IgD-negative memory B cell (primary cell): ENCODE data around the gene TBC1D4. TPM values are rescaled to one million over a fixed set of nuclear protein-coding genes. Genes with fewer than 3 reads are reported as not detected.

Experiments used
- H3K27ac Mint-ChIP-seq, 3 donors: one replicate each; pipeline ENCODE4 v1.8.0; 2020 to 2022; ENCODE audit warnings: mild to moderate bottlenecking in 3 of 3, mixed read lengths in 3 of 3, moderate library complexity in 1 of 3
- H3K27me3 Mint-ChIP-seq: one replicate; pipeline ENCODE4 v1.8.0; 2021; ENCODE audit warnings: mixed read lengths
- H3K36me3 Mint-ChIP-seq: one replicate; pipeline ENCODE4 v1.8.0; 2020; ENCODE audit warnings: mild to moderate bottlenecking, mixed read lengths
- H3K4me1 Mint-ChIP-seq, 3 donors: one replicate each; pipeline ENCODE4 v1.8.0; 2020 to 2022; ENCODE audit warnings: mixed read lengths in 3 of 3, mild to moderate bottlenecking in 1 of 3
- H3K4me3 Mint-ChIP-seq, 4 donors: one replicate each; pipeline ENCODE4 v1.8.0; 2020 to 2022; ENCODE audit warnings: mild to moderate bottlenecking in 4 of 4, mixed read lengths in 4 of 4, moderate library complexity in 3 of 4
- H3K9me3 Mint-ChIP-seq, 3 donors: one replicate each; pipeline ENCODE4 v1.8.0; 2020 to 2021; ENCODE audit warnings: mixed read lengths in 3 of 3, mild to moderate bottlenecking in 1 of 3
- polyA plus RNA-seq: library from polyadenylated mRNA; unstranded; fragments of 300-500 nt; fragmentation: Illumina TruSeq; gene quantifications from one replicate; pipeline ENCODE4 v1.2.3, GENCODE V29; 2021

Gene TBC1D4
- polyA plus RNA-seq, 1 donor from 2014 or later, result 1.6 TPM

DNA sequence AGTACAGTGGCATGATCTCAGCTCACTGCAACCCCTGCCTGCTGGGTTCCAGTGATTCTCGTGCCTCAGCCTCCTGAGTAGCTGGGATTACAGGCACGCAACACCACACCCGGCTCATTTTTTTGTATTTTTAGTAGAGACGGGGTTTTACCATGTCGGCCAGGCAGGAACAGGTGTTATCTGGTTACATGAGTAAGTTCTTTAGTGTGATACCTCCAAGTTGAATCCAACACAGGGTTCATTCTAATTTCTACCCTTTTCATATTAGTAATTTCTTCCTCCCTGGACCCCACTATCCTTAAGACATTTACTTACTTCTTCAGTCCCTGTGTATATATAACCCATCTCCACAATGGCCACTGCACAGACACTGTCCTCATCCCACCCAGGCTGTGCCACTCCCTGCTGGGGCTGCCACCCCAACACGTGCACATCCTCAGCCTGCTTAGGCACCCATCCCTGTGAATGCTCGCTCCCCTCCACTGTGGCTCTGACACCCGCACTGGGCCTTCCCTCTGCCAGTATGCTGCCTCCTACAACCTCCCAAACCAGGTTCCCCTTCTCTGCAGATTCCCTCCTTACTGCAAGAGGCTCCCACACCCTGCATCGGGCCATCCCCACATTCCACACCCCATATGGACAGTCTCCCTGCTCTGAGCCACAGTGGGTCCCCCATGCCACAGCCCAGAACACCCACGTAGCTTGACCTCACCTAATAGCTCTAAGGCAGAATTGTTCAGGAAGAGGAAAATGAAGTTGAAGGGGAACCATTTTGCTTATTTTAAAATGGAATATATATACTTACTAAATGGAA is 147.1 kb downstream of the TBC1D4 start:
- no peaks in the 10 kb centered on the region for H3K4me1 Mint-ChIP-seq
- H3K27ac Mint-ChIP-seq, result peak overlapping the region in 1 of 3 donors; percentile 21
- H3K9me3 Mint-ChIP-seq, result no peaks in the 10 kb centered on the region
- H3K4me3 Mint-ChIP-seq, result no peak overlapping the region
- peaks cover 4% of the 10 kb centered on the region for H3K27me3 Mint-ChIP-seq
- H3K36me3 Mint-ChIP-seq, result no peaks in the 10 kb centered on the region

DNA sequence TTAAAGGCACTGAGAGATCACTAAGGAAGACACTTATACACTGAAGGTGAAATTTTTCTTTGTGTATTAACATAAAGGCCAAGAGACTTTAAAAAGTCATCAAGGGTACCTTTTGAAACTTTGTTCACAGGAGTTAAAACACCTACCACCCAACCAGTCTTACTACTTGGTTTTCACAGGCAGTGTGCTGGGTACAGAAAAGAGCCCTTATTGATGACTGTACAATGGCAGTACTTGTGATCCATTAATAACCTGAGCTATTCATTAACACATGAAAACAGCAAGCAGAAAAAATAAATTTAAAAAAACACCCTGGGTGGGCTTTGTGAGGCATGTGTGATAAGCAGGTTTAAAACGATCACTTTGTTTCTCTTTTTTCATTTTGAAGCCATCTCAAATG is 148.9 kb downstream of the TBC1D4 start:
- Mint-ChIP-seq H3K27ac (no peak overlapping the region), H3K9me3 (no peaks in the 10 kb centered on the region), H3K27me3 (peaks cover 4% of the 10 kb centered on the region), H3K4me3 (no peak overlapping the region), H3K36me3 (no peaks in the 10 kb centered on the region), H3K4me1 (peaks cover 0 to 2% (median 0%) of the 10 kb centered on the region in 3 donors)

DNA sequence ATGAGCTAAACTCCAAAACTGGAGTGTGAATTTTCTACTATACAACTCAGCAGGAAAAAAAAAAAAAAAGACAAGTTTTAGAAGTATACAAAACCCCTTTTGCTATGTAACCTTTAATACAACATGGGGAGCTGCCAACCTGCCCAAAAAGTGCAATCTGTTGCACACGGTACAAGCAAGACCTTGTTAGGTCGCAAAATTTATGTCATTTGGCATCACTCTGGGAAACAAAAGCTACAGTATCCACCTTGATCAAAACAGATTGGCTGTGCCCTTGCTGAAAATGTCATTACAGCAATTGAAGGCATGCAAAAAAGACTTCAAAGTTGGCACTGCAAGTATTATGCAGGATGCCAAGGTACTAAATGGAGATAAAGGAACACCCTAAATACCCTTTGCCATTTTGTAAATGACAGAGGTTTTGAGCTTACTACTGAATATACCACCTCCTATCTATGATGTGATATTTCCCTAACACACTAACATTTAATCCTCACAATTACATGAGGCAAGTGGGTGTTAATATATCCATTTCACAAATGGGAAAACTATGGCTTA is 150.1 kb downstream of the TBC1D4 start:
- H3K27ac Mint-ChIP-seq, result no peak overlapping the region
- H3K36me3 Mint-ChIP-seq, result no peaks in the 10 kb centered on the region
- H3K9me3 Mint-ChIP-seq, result no peaks in the 10 kb centered on the region
- H3K27me3 Mint-ChIP-seq, result peaks cover 4% of the 10 kb centered on the region
- H3K4me3 Mint-ChIP-seq, result no peak overlapping the region
- H3K4me1 Mint-ChIP-seq, result peaks cover under 1 to 4% (median 2%) of the 10 kb centered on the region in 3 donors

DNA sequence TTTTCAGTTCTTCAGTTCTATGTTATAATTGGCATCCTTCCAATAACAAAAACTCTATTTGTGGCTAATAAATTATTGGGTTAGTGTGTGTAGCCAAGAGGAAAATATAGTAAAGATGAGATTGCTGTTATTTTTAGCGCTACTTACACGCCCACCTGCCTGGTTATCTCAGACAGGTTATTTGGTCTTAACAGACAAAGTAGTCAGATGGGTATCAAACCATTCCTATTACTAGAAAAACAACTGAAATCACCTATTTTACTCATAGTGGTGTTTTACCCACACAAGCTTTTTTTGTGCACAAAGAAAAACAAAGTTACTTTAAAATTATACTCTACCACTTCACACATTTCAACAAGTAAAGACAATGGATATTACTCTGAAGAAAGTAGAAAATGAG is 151.2 kb downstream of the TBC1D4 start:
- Mint-ChIP-seq H3K27me3 (peaks cover 6% of the 10 kb centered on the region), H3K27ac (no peak overlapping the region), H3K4me1 (peaks cover 7 to 14% (median 8%) of the 10 kb centered on the region in 3 donors), H3K9me3 (no peaks in the 10 kb centered on the region), H3K4me3 (no peak overlapping the region), H3K36me3 (no peaks in the 10 kb centered on the region)

DNA sequence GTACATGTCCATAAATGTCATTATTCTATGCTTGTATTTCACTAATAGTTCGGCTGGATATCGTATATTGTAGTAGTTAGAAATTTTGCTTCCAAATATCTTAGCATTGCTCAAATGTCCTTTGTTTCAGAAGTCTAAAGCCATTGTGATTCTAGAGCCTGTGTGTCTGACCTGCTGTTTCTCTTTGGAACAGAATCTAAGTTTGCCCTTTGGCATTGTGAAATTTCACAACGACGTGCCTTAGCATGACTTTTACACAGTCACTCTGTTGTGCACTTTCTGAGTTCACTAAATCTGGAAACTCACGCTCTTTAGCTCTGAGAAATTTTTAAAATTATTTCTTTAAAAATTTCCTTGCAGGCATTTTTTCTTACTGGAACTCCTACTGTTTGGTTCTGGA is 152.2 kb downstream of the TBC1D4 start:
- no peak overlapping the region for H3K4me3 Mint-ChIP-seq
- H3K9me3 Mint-ChIP-seq, result no peaks in the 10 kb centered on the region
- peaks cover 4% of the 10 kb centered on the region for H3K27me3 Mint-ChIP-seq
- H3K36me3 Mint-ChIP-seq, result no peaks in the 10 kb centered on the region
- H3K27ac Mint-ChIP-seq, result no peak overlapping the region
- H3K4me1 Mint-ChIP-seq, result peaks cover 8 to 15% (median 9%) of the 10 kb centered on the region in 3 donors

DNA sequence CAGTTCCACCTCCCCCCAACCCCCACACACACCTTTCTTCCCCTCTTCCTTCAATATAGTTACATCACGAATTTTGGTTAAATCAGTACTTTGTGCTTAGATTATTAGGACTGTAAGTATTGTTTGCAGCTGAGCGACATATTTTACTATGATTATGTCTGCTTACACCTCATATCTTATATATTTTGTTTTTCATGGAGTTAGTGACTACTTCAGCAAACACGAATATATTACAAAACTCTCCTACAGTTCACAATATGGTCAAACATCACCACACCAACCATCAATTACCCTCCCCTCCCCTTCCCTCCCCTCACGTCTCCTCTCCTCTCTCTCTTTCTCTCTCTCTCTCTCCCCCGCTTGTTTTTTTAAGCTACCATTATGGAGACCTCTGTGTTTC is 152.9 kb downstream of the TBC1D4 start:
- Mint-ChIP-seq H3K9me3 (no peaks in the 10 kb centered on the region), H3K4me3 (no peak overlapping the region), H3K27me3 (peaks cover 4% of the 10 kb centered on the region), H3K36me3 (no peaks in the 10 kb centered on the region), H3K4me1 (peaks cover 8 to 17% (median 15%) of the 10 kb centered on the region in 3 donors), H3K27ac (no peak overlapping the region)

DNA sequence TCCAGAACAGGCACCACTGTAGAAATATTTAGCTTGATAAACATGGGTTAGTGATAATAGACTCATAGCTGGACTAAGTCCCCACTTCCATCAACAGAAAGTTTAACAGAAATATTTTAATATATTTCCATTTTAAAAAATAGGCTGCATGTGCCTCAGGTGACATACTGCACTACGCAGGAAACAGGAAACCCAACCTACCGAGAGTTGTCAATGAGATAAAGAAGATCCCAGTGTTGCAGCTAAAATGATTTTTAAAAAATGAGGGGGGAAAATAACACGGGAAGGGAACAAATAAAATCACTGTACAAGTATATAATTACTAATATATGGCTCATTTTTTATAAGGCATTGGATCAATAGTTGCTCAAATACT is 154.8 kb downstream of the TBC1D4 start:
- Mint-ChIP-seq H3K4me1 (peaks cover 8 to 18% (median 17%) of the 10 kb centered on the region in 3 donors), H3K36me3 (peaks cover 3% of the 10 kb centered on the region), H3K27me3 (peaks cover 3% of the 10 kb centered on the region), H3K4me3 (peak overlapping the region; percentile 76 to 89 (median 86)), H3K27ac (peak overlapping the region in 1 of 3 donors; percentile 19), H3K9me3 (no peaks in the 10 kb centered on the region)

DNA sequence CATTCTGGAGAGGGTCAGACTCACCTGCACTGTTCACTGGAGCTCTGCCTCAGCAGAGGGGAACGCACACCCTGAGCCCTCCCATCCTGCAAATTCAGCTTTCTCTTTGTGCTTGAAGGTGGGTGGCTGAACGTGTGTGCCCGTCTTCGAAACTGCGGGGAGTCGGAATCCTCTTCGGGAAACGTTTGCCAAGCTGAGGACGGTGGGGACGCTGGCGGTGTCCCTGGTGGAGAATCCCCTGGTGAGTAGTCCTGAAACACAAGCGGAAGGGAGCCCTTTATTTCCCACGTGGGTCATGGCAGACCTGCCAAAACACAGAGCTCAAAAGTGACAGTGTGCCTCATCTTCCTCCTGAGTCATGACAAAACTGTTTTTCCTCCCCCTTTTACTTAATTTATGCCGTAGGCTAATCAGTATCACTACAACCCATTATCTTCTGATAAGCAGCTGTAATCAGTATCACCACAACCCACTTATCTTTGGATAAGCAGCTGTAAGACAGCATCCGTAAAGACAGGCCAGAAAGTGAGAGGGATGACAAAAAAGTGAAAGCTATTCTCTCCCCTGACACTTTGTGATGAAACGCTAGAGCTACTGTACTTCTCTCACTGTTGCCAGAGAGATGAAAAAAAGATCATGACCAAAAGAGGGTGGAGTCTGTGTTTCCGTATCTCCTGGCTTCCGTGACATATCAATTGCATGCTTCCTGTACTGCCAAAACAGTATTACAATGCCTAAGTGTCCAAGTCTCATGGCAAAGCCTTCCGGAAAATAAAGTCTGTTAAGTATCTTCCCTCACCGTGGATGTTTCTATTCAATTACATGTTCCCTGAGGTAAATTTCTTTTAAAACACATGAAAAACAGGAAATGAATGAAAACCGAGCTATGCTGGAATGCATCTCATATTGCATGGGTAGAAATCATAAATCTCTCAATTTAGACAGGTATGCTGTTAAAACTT is 155.5 kb downstream of the TBC1D4 start:
- H3K9me3 Mint-ChIP-seq, result no peaks in the 10 kb centered on the region
- peaks cover 8 to 18% (median 17%) of the 10 kb centered on the region in 3 donors for H3K4me1 Mint-ChIP-seq
- H3K27me3 Mint-ChIP-seq, result peaks cover 3% of the 10 kb centered on the region

DNA sequence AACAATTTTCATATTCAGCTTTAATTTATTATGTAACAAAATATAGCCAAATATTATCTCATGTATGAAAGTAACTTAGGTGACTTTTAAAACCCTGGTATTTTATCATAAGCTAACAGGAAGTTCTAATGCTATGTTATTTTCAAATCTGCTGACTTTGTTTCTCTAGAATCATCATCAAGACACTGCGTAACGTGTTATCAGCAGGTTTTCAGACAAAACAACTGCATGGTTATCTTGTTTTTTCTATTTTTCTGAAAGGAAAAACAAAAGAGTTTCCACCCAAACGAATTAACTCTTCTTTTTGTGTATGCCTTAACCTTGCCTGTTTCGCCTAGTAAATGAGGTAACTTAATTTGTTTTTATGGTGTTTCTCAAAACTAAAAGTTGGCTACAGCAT is 156.3 kb downstream of the TBC1D4 start:
- Mint-ChIP-seq H3K4me1 (peaks cover 8 to 18% (median 17%) of the 10 kb centered on the region in 3 donors), H3K27ac (peak overlapping the region; percentile 19 to 96 (median 33)), H3K27me3 (peaks cover 3% of the 10 kb centered on the region), H3K4me3 (peak overlapping the region in 3 of 4 donors; percentile 76 to 87 (median 86)), H3K36me3 (peaks cover 3% of the 10 kb centered on the region), H3K9me3 (no peaks in the 10 kb centered on the region)

More for the DNA sequence above, 155.5 kb downstream of the TBC1D4 start:
- Mint-ChIP-seq H3K27ac (peak overlapping the region; percentile 19 to 96 (median 33)), H3K36me3 (peaks cover 3% of the 10 kb centered on the region), H3K4me3 (peak overlapping the region; percentile 76 to 89 (median 86))

DNA sequence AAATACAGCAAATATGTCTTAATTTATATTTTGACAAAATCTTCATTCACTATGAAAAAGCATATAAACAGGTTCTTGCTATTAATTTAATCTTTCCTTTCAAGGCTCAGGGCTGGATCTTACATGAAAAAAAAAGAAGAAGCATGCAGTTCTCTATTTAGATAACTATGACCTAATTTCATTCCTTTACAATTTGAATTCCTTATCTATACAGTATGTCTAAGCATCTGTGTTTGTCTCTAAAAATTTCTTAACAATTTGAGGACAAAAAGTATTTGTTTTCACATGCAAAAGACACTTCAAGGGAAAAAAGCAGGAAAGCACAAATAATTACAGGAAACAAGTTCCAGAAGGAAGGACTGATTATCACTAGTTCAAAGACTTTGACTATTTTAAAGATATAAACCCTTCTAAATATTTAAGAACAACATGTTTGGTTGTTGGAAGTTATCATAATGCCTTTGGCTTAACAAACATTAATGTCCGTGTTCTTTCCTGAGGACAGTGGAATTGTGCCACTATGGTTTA is 157.5 kb downstream of the TBC1D4 start:
- Mint-ChIP-seq H3K9me3 (no peaks in the 10 kb centered on the region), H3K27ac (no peak overlapping the region), H3K4me1 (peaks cover 8 to 18% (median 17%) of the 10 kb centered on the region in 3 donors), H3K4me3 (peak overlapping the region in 3 of 4 donors; percentile 16 to 81 (median 38)), H3K36me3 (peaks cover 3% of the 10 kb centered on the region), H3K27me3 (peaks cover 3% of the 10 kb centered on the region)

DNA sequence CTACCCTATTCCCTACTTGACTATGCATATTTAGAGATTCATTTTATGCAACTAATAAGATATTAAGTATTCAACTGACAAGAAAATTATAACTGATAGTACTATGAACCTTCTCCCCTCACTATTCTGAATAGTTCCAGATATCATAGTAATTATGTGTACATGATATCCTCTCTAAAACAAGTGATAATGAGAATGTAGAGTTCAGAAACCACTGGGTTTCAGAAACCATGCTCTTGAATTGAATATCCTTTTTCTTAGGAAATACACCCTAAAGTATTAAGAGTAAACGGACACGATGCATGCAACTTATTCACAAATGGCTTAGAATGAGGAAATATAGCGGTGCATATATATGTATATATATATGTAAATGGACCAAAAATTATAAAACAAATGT is 160.9 kb downstream of the TBC1D4 start:
- H3K4me3 Mint-ChIP-seq, result no peak overlapping the region
- H3K27ac Mint-ChIP-seq, result no peak overlapping the region
- peaks cover 3% of the 10 kb centered on the region for H3K36me3 Mint-ChIP-seq
- peaks cover 0 to 10% (median 10%) of the 10 kb centered on the region in 3 donors for H3K4me1 Mint-ChIP-seq
- H3K27me3 Mint-ChIP-seq, result no peaks in the 10 kb centered on the region
- no peaks in the 10 kb centered on the region for H3K9me3 Mint-ChIP-seq

DNA sequence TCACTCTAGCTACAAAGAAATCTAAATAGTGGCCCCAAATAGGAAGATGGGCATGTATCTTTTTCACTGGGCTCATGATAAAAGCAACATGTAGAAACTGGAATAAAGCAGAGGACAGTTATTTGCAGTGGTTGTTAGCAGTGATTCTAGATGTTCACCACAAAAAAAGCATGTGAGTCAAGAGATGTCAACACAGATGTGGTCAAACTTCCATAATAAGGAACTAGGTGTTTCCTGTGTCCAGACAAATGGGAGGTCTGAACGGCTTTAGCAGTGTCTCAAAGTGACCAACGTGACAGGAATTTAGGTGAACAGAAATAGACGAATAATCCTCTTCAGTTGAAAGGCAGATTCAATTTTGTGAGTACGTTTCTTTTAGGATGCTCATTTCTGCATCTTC is 162.7 kb downstream of the TBC1D4 start:
- H3K4me1 Mint-ChIP-seq, result peaks cover 0 to 4% (median 4%) of the 10 kb centered on the region in 3 donors
- H3K9me3 Mint-ChIP-seq, result no peaks in the 10 kb centered on the region
- no peak overlapping the region for H3K4me3 Mint-ChIP-seq
- no peak overlapping the region for H3K27ac Mint-ChIP-seq
- H3K27me3 Mint-ChIP-seq, result no peaks in the 10 kb centered on the region
- H3K36me3 Mint-ChIP-seq, result peaks cover 3% of the 10 kb centered on the region

DNA sequence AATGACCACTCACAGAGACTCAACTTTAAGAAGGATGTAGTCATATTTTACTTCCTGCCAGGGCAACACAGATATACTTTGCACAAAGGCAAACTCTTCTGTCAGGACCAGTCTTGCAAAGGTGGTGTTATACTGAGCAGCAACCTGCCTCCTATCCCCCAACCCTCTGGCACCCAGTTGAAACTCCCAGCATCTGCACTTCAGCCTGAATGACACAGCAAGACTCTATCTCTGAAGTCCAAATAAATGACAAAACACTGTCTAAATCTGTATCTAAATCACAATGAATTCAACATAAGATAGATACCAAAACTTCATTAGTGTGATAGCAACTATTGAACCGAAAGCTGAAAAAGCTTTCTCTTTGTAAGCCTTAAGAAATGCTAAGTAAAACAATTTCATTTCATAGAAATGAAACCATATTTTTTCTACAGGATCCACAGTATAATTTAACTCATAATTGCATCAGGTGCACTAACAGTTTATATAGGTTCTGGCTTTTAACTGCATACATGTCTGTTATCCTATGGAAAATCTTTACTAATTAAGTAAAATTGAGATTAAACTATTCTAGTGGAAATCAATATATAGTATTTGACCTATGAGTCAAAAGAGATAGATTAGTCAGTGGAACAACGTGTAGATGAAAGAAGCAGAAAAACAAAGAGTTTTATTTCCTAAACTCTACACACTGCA is 163.7 kb downstream of the TBC1D4 start:
- H3K4me1 Mint-ChIP-seq, result peaks cover 0 to 4% (median 0%) of the 10 kb centered on the region in 3 donors
- peak overlapping the region in 1 of 3 donors; percentile 2 for H3K27ac Mint-ChIP-seq

DNA sequence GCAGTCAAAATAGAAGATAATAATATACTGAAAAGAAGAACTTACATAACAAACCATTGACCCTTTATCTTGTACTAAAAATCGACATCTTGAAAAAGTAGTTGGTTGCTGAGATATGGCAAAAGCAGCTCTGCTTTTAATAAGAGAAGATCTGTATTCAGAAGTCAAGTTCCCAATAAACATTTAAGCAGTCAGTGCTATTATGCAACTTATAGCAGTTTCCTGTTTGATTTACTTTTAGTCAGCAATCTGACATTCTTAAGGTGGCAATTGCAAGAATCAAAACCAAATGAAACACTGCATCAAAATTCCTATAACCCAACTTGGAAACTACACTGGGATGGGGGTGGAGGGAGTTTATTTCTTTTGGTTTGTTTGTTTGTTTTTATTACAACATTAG is 165.5 kb downstream of the TBC1D4 start:
- peaks cover 0 to 6% (median 0%) of the 10 kb centered on the region in 3 donors for H3K4me1 Mint-ChIP-seq
- H3K27me3 Mint-ChIP-seq, result no peaks in the 10 kb centered on the region
- H3K9me3 Mint-ChIP-seq, result no peaks in the 10 kb centered on the region
- H3K4me3 Mint-ChIP-seq, result no peak overlapping the region
- H3K27ac Mint-ChIP-seq, result no peak overlapping the region
- H3K36me3 Mint-ChIP-seq, result no peaks in the 10 kb centered on the region

More for the DNA sequence above, 163.7 kb downstream of the TBC1D4 start:
- Mint-ChIP-seq H3K4me3 (no peak overlapping the region), H3K27me3 (no peaks in the 10 kb centered on the region), H3K9me3 (no peaks in the 10 kb centered on the region), H3K36me3 (peaks cover 3% of the 10 kb centered on the region)
